ENCODE results near the gene SLC22A23.

- TF ChIP-seq REST (tag by site-specific recombination; IDR thresholded peaks at IDR 0.05), result no peak
- TF ChIP-seq, protein P1, sequence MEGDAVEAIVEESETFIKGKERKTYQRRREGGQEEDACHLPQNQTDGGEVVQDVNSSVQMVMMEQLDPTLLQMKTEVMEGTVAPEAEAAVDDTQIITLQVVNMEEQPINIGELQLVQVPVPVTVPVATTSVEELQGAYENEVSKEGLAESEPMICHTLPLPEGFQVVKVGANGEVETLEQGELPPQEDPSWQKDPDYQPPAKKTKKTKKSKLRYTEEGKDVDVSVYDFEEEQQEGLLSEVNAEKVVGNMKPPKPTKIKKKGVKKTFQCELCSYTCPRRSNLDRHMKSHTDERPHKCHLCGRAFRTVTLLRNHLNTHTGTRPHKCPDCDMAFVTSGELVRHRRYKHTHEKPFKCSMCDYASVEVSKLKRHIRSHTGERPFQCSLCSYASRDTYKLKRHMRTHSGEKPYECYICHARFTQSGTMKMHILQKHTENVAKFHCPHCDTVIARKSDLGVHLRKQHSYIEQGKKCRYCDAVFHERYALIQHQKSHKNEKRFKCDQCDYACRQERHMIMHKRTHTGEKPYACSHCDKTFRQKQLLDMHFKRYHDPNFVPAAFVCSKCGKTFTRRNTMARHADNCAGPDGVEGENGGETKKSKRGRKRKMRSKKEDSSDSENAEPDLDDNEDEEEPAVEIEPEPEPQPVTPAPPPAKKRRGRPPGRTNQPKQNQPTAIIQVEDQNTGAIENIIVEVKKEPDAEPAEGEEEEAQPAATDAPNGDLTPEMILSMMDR (tag by site-specific recombination; IDR thresholded peaks at IDR 0.05), result no peak
- no peak for TF ChIP-seq ZBTB8A (tag by site-specific recombination; IDR thresholded peaks at IDR 0.05)
- TF ChIP-seq ZBTB20 (tag by site-specific recombination; IDR thresholded peaks at IDR 0.05), result no peak
- no peak for TF ChIP-seq ZNF791 (tag by site-specific recombination; IDR thresholded peaks at IDR 0.05)
- no peak for TF ChIP-seq ZNF121 (tag by site-specific recombination; IDR thresholded peaks at IDR 0.05)
- TF ChIP-seq ZNF23 (tag by site-specific recombination; IDR thresholded peaks at IDR 0.05; ENCODE audit: borderline replicate concordance), result no peak
- no peak for TF ChIP-seq ZNF76 (tag by site-specific recombination; IDR thresholded peaks at IDR 0.05; ENCODE audit: borderline replicate concordance, low read depth)
- TF ChIP-seq ZSCAN23 (tag by site-specific recombination; IDR thresholded peaks at IDR 0.05), result no peak
- TF ChIP-seq RBAK (tag by site-specific recombination; IDR thresholded peaks at IDR 0.05), result no peak
- TF ChIP-seq MEIS1 (CRISPR knock-in tag; IDR thresholded peaks at IDR 0.05; ENCODE audit: borderline replicate concordance), result no peak
- TF ChIP-seq SP2 (tag by site-specific recombination; IDR thresholded peaks at IDR 0.05), result no peak
Measured at GRCh38 chr6:3312604-3313231, 144.1 kb downstream of the SLC22A23 start.
